Stimulated activated naive B cell treated with anti-CD40 and anti-IgM and Interleukin-4, amounts not matched to agents 10 μg/mL and 1 μg/mL and 100 μg/mL, for 72 hours (primary cell): Measurements from ENCODE around the gene ICA1.

Source experiments
- ATAC-seq, 2 donors: fragments of 150-1000 bp; cut with Tn5 transposase; replicated peaks; 2 replicates each; pipeline ENCODE4 v1.10.0; 2021; ENCODE audit warnings: moderate library complexity in 1 of 2
- DNase-seq: peaks from one replicate; pipeline ENCODE4 v3.0.0; 2021
- H3K27ac Mint-ChIP-seq: one replicate; pipeline ENCODE4 v1.8.0; 2022; ENCODE audit warnings: mild to moderate bottlenecking, mixed read lengths
- H3K27me3 Mint-ChIP-seq, 2 donors: one replicate each; pipeline ENCODE4 v1.8.0; 2022; ENCODE audit warnings: mixed read lengths in 2 of 2
- H3K36me3 Mint-ChIP-seq, 2 donors: one replicate each; pipeline ENCODE4 v1.8.0; 2022; ENCODE audit warnings: mixed read lengths in 2 of 2, mild to moderate bottlenecking in 1 of 2
- H3K4me1 Mint-ChIP-seq, 2 donors: one replicate each; pipeline ENCODE4 v1.8.0; 2022; ENCODE audit warnings: mixed read lengths in 2 of 2, mild to moderate bottlenecking in 1 of 2
- H3K4me3 Mint-ChIP-seq, 2 donors: one replicate each; pipeline ENCODE4 v1.8.0; 2022; ENCODE audit warnings: mild to moderate bottlenecking in 2 of 2, mixed read lengths in 2 of 2, moderate library complexity in 1 of 2
- H3K9me3 Mint-ChIP-seq, 2 donors: one replicate each; pipeline ENCODE4 v1.8.0; 2022; ENCODE audit warnings: mixed read lengths in 2 of 2, mild to moderate bottlenecking in 1 of 2

The ICA1 gene

GRCh38 chr7:8094164-8095140, 167.5 kb downstream of the ICA1 start:
- Mint-ChIP-seq H3K4me3 (no peak overlapping the region), H3K9me3 (peaks cover 4 to 16% of the 10 kb centered on the region in 2 donors), H3K36me3 (peaks cover 15 to 27% of the 10 kb centered on the region in 2 donors), H3K27ac (no peak overlapping the region), H3K4me1 (peaks cover 0 to 2% of the 10 kb centered on the region in 2 donors), H3K27me3 (no peaks in the 10 kb centered on the region)
- no peak for DNase-seq
- ATAC-seq, result no peak

GRCh38 chr7:8092140-8092539, 169.8 kb downstream of the ICA1 start:
- DNase-seq, result no peak
- H3K36me3 Mint-ChIP-seq, result peaks cover 9 to 23% of the 10 kb centered on the region in 2 donors
- H3K4me1 Mint-ChIP-seq, result peaks cover 0 to 2% of the 10 kb centered on the region in 2 donors
- no peak overlapping the region for H3K27ac Mint-ChIP-seq
- H3K9me3 Mint-ChIP-seq, result peaks cover under 1 to 2% of the 10 kb centered on the region in 2 donors
- no peak overlapping the region for H3K4me3 Mint-ChIP-seq
- no peaks in the 10 kb centered on the region for H3K27me3 Mint-ChIP-seq
- no peak for ATAC-seq

GRCh38 chr7:8089036-8089780, 172.8 kb downstream of the ICA1 start:
- no peaks in the 10 kb centered on the region for H3K27me3 Mint-ChIP-seq
- no peak overlapping the region for H3K4me3 Mint-ChIP-seq
- no peaks in the 10 kb centered on the region for H3K9me3 Mint-ChIP-seq
- peaks cover 12 to 24% of the 10 kb centered on the region in 2 donors for H3K36me3 Mint-ChIP-seq
- H3K4me1 Mint-ChIP-seq, result peaks cover 0 to 4% of the 10 kb centered on the region in 2 donors
- no peak overlapping the region for H3K27ac Mint-ChIP-seq
- ATAC-seq, result no peak
- no peak for DNase-seq

DNA sequence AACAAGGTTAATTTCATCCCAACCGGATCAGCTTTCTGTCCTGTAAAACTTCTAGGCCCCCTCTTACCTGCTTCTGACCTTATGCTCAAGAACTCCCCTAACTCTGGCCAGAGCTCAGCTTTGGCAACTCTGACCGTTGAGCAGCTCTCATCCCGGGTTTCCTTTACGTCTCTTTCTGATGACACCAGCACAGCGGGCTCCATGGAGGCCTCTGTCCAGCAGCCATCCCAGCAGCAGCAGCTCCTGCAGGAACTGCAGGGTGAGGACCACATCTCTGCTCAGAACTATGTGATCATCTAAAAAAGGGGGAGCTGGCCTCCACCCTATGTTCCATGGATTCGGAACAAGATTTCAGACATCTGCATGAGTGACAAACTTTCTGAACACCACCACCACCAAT, 175.7 kb downstream of the ICA1 start:
- Mint-ChIP-seq H3K27me3 (no peaks in the 10 kb centered on the region), H3K9me3 (no peaks in the 10 kb centered on the region), H3K4me1 (peaks cover 0 to 2% of the 10 kb centered on the region in 2 donors), H3K4me3 (no peak overlapping the region), H3K27ac (no peak overlapping the region), H3K36me3 (peaks cover 6 to 7% of the 10 kb centered on the region in 2 donors)
- ATAC-seq, result no peak
- no peak for DNase-seq

GRCh38 chr7:8085420-8085819, 176.5 kb downstream of the ICA1 start:
- H3K4me1 Mint-ChIP-seq, result peaks cover 0 to 2% of the 10 kb centered on the region in 2 donors
- no peaks in the 10 kb centered on the region for H3K9me3 Mint-ChIP-seq
- no peaks in the 10 kb centered on the region for H3K27me3 Mint-ChIP-seq
- DNase-seq, result no peak
- no peak overlapping the region for H3K4me3 Mint-ChIP-seq
- peaks cover 6 to 7% of the 10 kb centered on the region in 2 donors for H3K36me3 Mint-ChIP-seq
- ATAC-seq, result no peak
- no peak overlapping the region for H3K27ac Mint-ChIP-seq

DNA sequence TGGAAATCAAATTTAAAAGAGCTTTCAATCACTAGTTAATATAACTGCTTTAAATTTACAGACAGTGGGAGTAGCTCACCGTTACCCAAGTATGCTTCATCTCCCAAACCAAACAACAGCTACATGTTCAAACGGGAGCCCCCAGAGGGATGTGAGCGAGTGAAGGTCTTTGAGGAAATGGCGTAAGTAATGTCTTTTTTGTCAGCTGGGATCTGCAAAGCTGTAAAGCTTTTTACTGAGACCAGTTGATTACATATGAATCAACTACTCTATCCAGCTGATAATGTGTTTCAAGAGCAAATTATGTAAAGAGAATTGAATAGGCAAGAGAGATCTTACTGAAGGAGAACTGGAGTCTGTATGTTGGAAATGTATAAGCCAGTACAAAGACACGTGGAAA, 177.1 kb downstream of the ICA1 start:
- DNase-seq (no peak), ATAC-seq (no peak)
- Mint-ChIP-seq H3K4me1 (peaks cover 0 to 2% of the 10 kb centered on the region in 2 donors), H3K4me3 (no peak overlapping the region), H3K36me3 (peaks cover 6 to 7% of the 10 kb centered on the region in 2 donors), H3K9me3 (no peaks in the 10 kb centered on the region), H3K27me3 (no peaks in the 10 kb centered on the region), H3K27ac (no peak overlapping the region)

GRCh38 chr7:8082762-8083161, 179.2 kb downstream of the ICA1 start:
- H3K27ac Mint-ChIP-seq, result no peak overlapping the region
- H3K27me3 Mint-ChIP-seq, result no peaks in the 10 kb centered on the region
- no peak overlapping the region for H3K4me3 Mint-ChIP-seq
- H3K4me1 Mint-ChIP-seq, result peaks cover 0 to 2% of the 10 kb centered on the region in 2 donors
- DNase-seq, result no peak
- ATAC-seq, result no peak
- no peaks in the 10 kb centered on the region for H3K9me3 Mint-ChIP-seq
- peaks cover 7 to 13% of the 10 kb centered on the region in 2 donors for H3K36me3 Mint-ChIP-seq

- Mint-ChIP-seq H3K9me3 (no peaks in the 10 kb centered on the region), H3K4me3 (no peak overlapping the region), H3K27me3 (no peaks in the 10 kb centered on the region), H3K36me3 (peaks cover 3 to 20% of the 10 kb centered on the region in 2 donors), H3K27ac (no peak overlapping the region), H3K4me1 (peaks cover 0 to 5% of the 10 kb centered on the region in 2 donors)
- no peak for DNase-seq
- no peak for ATAC-seq
Measured at GRCh38 chr7:8078418-8078817, 183.5 kb downstream of the ICA1 start.

GRCh38 chr7:8070451-8071180, 191.4 kb downstream of the ICA1 start:
- Mint-ChIP-seq H3K36me3 (peaks cover 25 to 48% of the 10 kb centered on the region in 2 donors), H3K27ac (no peak overlapping the region)

DNA sequence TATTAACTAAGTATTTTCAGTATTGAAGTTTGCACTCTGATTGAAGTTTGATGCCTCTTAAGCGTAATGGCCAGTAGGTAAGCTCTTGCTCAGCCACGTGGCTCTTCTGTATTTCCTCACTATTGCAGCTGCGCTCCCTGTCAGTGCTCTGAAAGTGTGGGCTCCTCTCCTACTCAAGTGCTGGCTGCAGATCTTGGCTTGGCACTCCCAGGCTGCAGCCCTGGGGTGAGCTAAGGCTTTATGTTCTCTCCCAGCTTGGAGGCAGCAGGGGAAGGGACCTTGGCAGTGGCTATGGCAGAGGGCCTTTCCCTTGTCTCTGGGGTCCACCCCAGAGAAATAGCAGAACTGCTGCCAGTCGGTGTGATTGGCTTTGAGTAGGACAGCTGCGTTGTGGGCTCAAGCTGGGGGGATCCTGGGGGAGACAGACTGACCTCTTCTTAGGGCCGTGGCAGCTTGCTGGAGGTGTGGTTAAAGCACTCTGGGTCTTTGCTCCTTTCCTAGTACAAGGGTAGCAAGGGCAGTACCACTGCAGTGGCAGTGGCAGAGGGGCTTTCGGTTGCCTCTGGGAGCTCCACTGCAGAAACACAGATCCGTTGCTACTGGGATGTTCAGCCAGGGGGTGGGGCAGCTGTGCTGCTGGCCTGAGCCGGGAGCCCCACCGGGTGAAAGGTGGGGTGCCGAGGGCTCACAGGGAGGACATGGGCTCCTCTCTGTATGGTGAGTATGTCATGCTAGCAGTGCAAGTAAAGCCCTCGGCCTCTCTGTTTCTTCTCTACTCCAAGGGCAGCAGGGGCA, 192.9 kb downstream of the ICA1 start:
- peaks cover 33 to 57% of the 10 kb centered on the region in 2 donors for H3K36me3 Mint-ChIP-seq
- no peaks in the 10 kb centered on the region for H3K9me3 Mint-ChIP-seq
- H3K27me3 Mint-ChIP-seq, result no peaks in the 10 kb centered on the region
- H3K4me1 Mint-ChIP-seq, result peaks cover 16 to 35% of the 10 kb centered on the region in 2 donors
- no peak overlapping the region for H3K4me3 Mint-ChIP-seq
- no peak for ATAC-seq
- no peak overlapping the region for H3K27ac Mint-ChIP-seq
- DNase-seq, result no peak

More at GRCh38 chr7:8070451-8071180, 191.4 kb downstream of the ICA1 start:
- Mint-ChIP-seq H3K4me3 (no peak overlapping the region), H3K27me3 (no peaks in the 10 kb centered on the region), H3K4me1 (peaks cover 13 to 40% of the 10 kb centered on the region in 2 donors), H3K9me3 (no peaks in the 10 kb centered on the region)
- DNase-seq (no peak), ATAC-seq (no peak)

DNA sequence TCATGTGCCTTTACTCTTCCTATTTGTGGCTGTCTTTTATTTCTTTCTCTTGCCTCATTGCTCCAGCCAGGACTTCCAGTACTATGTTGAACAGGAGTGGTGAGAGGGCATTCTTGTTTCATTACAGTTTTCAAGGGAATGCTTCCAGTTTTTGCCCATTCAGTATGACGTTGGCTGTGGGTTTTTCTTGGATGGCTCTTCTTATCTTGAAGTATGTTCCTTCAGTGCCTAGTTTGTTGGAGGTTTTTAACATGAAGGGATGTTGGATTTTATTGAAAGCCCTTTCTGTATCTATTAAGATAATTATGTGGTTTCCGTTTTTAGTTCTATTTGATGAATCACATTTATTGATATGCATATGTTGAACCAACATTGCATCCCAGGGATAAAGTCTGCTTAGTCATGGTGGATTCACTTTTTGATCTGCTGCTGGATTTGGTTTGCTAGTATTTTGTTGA, 196.6 kb downstream of the ICA1 start:
- DNase-seq (no peak), ATAC-seq (no peak)
- Mint-ChIP-seq H3K9me3 (peaks cover 0 to 4% of the 10 kb centered on the region in 2 donors), H3K4me3 (no peak overlapping the region), H3K27me3 (no peaks in the 10 kb centered on the region), H3K4me1 (peaks cover 15 to 32% of the 10 kb centered on the region in 2 donors), H3K36me3 (peaks cover 39 to 54% of the 10 kb centered on the region in 2 donors), H3K27ac (no peak overlapping the region)

DNA sequence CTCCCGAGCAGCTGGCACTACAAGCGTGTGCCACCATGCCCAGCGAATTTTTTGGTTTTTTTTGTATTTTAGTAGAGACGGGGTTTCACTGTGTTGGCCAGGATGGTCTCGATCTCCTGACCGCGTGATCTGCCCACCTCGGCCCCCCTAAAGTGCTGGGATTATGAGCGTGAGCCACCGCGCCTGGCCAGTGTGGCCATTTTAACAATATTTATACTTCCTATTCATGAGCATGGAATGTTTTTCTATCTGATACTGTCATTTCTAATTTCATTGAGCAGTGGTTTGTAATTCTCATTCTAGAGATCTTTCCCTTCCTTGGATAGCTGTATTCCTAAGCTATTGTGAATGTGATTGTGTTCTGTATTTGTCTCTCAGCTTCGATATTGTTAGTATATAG, 197.1 kb downstream of the ICA1 start:
- peaks cover 0 to 4% of the 10 kb centered on the region in 2 donors for H3K9me3 Mint-ChIP-seq
- no peak for DNase-seq
- H3K4me3 Mint-ChIP-seq, result no peak overlapping the region
- no peaks in the 10 kb centered on the region for H3K27me3 Mint-ChIP-seq
- H3K27ac Mint-ChIP-seq, result no peak overlapping the region
- peaks cover 39 to 58% of the 10 kb centered on the region in 2 donors for H3K36me3 Mint-ChIP-seq
- peaks cover 15 to 32% of the 10 kb centered on the region in 2 donors for H3K4me1 Mint-ChIP-seq
- no peak for ATAC-seq

GRCh38 chr7:8063706-8064297, 198.2 kb downstream of the ICA1 start:
- Mint-ChIP-seq H3K36me3 (peaks cover 34 to 53% of the 10 kb centered on the region in 2 donors), H3K4me3 (no peak overlapping the region), H3K4me1 (peaks cover 13 to 25% of the 10 kb centered on the region in 2 donors), H3K27me3 (no peaks in the 10 kb centered on the region), H3K27ac (no peak overlapping the region), H3K9me3 (peaks cover 0 to 4% of the 10 kb centered on the region in 2 donors)
- DNase-seq (no peak), ATAC-seq (no peak)
